Type B pancreatic cell (in vitro differentiated cells): ENCODE data around the gene IGFL2. TPM values are rescaled to one million over a fixed set of nuclear protein-coding genes. Genes with fewer than 3 reads are reported as not detected.

Experiments
- DNase-seq: peaks from one replicate; pipeline ENCODE4 v3.0.0; 2021; ENCODE audit warnings: mixed read lengths; ENCODE audit not compliant: unreplicated experiment; ENCODE audit errors: extremely low spot score
- H3K27ac Mint-ChIP-seq: 2 replicates; pipeline ENCODE4 v1.8.0; 2021; ENCODE audit warnings: mild to moderate bottlenecking, mixed read lengths
- H3K27me3 Mint-ChIP-seq: 2 replicates; pipeline ENCODE4 v1.8.0; 2021; ENCODE audit warnings: mixed read lengths
- H3K36me3 Mint-ChIP-seq: 2 replicates; pipeline ENCODE4 v1.8.0; 2021; ENCODE audit warnings: mixed read lengths
- H3K4me1 Mint-ChIP-seq: one replicate; pipeline ENCODE4 v1.8.0; 2021; ENCODE audit warnings: mixed read lengths; ENCODE audit not compliant: unreplicated experiment
- H3K4me3 Mint-ChIP-seq: 2 replicates; pipeline ENCODE4 v1.8.0; 2021; ENCODE audit warnings: mild to moderate bottlenecking, mixed read lengths
- H3K9me3 Mint-ChIP-seq: 2 replicates; pipeline ENCODE4 v1.8.0; 2021; ENCODE audit warnings: mixed read lengths
- total RNA-seq: library from RNA; stranded (reverse); gene quantifications from 2 replicates; pipeline ENCODE4 v1.2.1, GENCODE V29; 2021; ENCODE audit warnings: low replicate concordance
- TF ChIP-seq, protein P1 (sequence below): fragments of 200-600 bp; sonication (generic); conservative IDR thresholded peaks from 2 replicates; pipeline ENCODE4 v1.5.0; 2021; ENCODE audit warnings: antibody characterized with exemption, mild to moderate bottlenecking

IGFL2 gene
- total RNA-seq, 1 donor from 2014 or later, result 104 TPM

DNA sequence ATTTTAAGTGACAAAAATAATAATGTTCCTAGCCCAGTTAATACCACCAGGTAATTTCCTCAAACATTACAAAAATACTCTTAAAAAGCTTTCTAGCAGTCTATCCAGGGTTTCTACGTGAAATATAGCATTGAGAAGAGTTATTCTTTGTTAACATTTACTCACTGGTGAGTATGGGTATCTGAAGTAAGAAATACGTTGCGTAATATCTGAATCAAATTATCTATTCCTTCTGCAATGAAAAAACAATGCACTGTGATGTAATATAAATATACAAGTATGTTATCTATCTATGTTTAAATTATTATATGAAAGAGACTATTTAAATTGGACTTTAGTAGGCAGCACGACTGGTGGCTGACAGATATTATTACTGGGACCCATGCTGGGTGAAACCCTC is 5.7 kb upstream of the IGFL2 start:
- no peak overlapping the region for H3K27ac Mint-ChIP-seq
- peaks cover 5% of the 10 kb centered on the region for H3K36me3 Mint-ChIP-seq
- TF ChIP-seq, protein P1, sequence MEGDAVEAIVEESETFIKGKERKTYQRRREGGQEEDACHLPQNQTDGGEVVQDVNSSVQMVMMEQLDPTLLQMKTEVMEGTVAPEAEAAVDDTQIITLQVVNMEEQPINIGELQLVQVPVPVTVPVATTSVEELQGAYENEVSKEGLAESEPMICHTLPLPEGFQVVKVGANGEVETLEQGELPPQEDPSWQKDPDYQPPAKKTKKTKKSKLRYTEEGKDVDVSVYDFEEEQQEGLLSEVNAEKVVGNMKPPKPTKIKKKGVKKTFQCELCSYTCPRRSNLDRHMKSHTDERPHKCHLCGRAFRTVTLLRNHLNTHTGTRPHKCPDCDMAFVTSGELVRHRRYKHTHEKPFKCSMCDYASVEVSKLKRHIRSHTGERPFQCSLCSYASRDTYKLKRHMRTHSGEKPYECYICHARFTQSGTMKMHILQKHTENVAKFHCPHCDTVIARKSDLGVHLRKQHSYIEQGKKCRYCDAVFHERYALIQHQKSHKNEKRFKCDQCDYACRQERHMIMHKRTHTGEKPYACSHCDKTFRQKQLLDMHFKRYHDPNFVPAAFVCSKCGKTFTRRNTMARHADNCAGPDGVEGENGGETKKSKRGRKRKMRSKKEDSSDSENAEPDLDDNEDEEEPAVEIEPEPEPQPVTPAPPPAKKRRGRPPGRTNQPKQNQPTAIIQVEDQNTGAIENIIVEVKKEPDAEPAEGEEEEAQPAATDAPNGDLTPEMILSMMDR, result no peak
- no peak overlapping the region for H3K4me3 Mint-ChIP-seq
- H3K4me1 Mint-ChIP-seq, result peaks cover 8% of the 10 kb centered on the region
- no peaks in the 10 kb centered on the region for H3K27me3 Mint-ChIP-seq
- no peak for DNase-seq
- no peaks in the 10 kb centered on the region for H3K9me3 Mint-ChIP-seq

DNA sequence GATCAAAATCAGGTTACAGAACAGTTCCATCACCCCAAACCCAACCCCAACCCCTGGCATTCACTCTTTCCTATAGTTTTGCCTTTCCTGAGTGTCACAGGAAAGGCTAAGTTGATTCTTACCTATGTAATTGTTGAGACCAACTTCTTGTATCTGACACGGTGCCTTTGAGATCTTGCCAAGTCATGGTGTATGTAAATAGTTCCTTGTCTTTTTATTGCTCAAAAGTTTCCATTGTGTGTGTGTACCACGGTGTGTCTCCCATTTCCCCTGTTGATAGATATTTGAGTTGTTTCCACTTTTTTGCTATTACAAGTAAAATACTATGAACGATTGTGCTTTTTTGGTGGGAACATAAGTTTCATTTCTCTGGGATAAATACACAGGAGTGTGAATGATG is 3.3 kb upstream of the IGFL2 start:
- Mint-ChIP-seq H3K36me3 (peaks cover 5% of the 10 kb centered on the region), H3K9me3 (no peaks in the 10 kb centered on the region), H3K27me3 (peaks cover 3% of the 10 kb centered on the region), H3K4me3 (no peak overlapping the region), H3K4me1 (peaks cover 12% of the 10 kb centered on the region), H3K27ac (no peak overlapping the region)
- TF ChIP-seq, protein P1, result no peak
- no peak for DNase-seq

DNA sequence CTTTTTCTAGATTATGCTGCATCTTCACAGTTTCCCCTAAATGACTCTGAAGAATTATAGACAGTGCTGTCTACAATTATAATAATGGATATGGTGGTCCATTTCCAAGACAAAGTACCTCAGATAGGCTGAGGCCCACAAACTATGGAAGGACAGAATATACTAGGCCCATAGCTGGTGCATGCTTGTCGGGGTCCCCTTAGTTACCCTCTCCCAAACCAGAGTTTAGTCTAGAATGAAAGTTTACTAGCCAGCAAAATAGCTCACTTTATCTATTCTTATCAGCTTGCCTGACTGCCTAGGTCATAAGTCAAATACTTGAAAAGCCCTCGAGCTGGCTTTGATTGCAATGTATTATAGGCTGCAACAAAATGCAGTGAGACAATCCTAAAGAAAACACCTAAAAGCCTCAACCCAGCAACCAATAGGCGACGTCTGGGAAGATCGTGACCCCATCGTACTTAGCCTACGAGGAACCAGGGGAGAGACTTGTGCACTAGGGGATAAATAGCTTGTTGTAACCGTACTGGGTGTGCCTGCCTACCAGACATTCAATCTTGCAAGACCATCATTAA is 785 bp upstream of the IGFL2 start:
- TF ChIP-seq, protein P1, result no peak
- H3K27me3 Mint-ChIP-seq, result peaks cover 3% of the 10 kb centered on the region
- peak overlapping the region; percentile 88 for H3K4me3 Mint-ChIP-seq
- peak overlapping the region; percentile 93 for H3K27ac Mint-ChIP-seq
- H3K36me3 Mint-ChIP-seq, result peaks cover 9% of the 10 kb centered on the region
- H3K4me1 Mint-ChIP-seq, result peaks cover 5% of the 10 kb centered on the region
- no peak for DNase-seq
- no peaks in the 10 kb centered on the region for H3K9me3 Mint-ChIP-seq

DNA sequence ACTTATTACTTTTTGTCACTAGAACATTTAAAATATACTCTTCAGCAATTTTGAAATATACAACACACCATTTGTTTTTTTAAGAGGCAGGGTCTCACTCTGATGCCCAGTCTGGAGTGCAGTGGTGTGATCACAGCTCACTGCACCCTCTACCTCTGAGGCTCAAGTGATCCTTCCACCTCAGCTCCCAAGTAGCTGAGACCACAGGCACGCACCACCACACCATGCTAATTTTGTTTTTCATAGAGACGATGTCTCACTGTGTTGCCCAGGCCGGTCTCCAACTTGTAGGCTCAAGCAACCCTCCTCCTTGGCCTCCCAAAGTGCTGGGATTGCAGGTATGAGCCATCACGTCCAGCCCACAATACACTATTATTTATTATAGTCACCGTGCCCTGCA is 2.6 kb downstream of the IGFL2 start:
- no peak for DNase-seq
- TF ChIP-seq, protein P1, result no peak
- peaks cover 5% of the 10 kb centered on the region for H3K4me1 Mint-ChIP-seq
- H3K27me3 Mint-ChIP-seq, result peaks cover 3% of the 10 kb centered on the region
- peak overlapping the region; percentile 82 for H3K4me3 Mint-ChIP-seq
- H3K27ac Mint-ChIP-seq, result peak overlapping the region; percentile 61
- peaks cover 13% of the 10 kb centered on the region for H3K36me3 Mint-ChIP-seq
- no peaks in the 10 kb centered on the region for H3K9me3 Mint-ChIP-seq

DNA sequence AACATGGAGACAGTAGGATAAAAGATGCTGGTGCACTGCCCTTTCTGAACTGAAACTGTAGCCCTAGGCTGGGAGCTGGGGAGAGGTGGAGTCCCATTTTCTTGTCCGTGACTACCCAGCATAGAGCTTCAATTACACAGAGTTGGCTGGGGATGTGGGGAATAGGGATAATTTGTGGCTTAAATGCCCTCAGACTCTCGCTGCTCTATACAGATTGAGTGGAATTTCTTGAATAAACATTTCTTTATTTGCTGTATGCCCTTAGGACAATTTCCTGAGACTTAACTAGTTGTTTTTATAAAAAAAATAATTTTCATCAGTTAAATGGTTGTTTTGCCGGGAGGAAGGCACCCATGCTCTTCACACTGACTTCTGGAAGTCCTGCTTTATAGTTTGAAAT is 7.2 kb downstream of the IGFL2 start:
- no peaks in the 10 kb centered on the region for H3K9me3 Mint-ChIP-seq
- H3K4me1 Mint-ChIP-seq, result peaks cover 9% of the 10 kb centered on the region
- no peak overlapping the region for H3K4me3 Mint-ChIP-seq
- TF ChIP-seq, protein P1, result no peak
- H3K27ac Mint-ChIP-seq, result no peak overlapping the region
- H3K36me3 Mint-ChIP-seq, result peaks cover 25% of the 10 kb centered on the region
- peaks cover 2% of the 10 kb centered on the region for H3K27me3 Mint-ChIP-seq
- no peak for DNase-seq
